Activated CD4-positive, alpha-beta T cell treated with anti-CD3 and anti-CD28 coated beads for 4 hours (primary cell): ENCODE data around the gene BCAP29.
"Not testable (repeated sequence)": the region's sequence is repeated elsewhere in the genome, so short reads cannot be mapped to it uniquely, and the experiment has no call there.

ENCODE experiments used
- DNase-seq, 2 donors: peaks; one replicate each; pipeline ENCODE4 v3.0.0-alpha.2; 2020

BCAP29 gene

DNA sequence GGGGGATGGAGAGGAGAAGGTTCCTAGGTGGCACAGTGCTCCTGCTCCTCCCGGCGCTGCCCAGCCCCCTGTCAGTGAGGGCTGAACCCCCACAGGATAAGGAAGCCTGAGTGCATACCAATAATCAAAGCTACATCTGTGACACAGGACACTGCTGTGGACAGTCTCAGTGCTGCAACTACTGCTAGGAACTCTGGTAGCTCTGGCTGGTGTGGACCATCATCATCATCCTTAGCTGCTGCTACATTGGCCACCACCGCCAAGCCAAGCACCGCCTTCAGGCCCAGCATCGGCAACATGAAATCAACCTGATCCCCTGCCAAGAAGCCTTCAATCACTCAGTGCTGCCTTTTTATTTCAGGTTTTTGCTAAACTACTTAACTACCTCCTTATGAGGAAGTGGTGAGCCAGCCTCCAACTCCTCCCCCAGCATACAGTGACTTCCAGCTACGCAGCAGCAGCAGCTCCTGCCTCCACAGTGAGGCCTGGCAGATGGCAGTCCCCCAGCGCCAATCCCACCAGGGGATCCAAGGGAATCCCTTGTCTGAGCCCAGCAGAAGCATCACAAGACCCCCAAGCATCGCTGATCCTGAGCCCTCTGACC lies 48.5 kb downstream of the BCAP29 start:
- no peak for DNase-seq

DNA sequence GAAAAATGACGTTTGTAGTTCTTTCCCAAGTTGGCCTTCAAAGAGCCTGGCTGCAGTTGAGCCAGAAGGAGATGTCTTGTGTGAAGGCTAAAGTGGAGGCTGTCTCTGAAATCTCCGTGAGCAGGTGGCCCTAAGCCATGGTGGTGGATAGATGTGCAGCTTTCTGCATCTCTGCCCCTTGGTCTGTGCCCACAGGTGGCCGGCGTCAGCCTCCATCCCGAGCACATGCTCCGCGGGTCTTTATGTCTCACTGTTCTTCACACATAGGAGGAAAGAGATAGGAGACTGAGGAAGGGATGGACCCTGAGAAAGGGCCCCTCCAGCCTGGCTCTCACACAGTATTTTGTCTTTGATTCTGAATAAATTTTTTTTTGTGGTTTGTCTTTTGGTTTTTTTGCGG lies 50.3 kb downstream of the BCAP29 start:
- DNase-seq: no peak

- DNase-seq: no peak
Measured at GRCh38 chr7:107631588-107632491, 51.8 kb downstream of the BCAP29 start.

DNA sequence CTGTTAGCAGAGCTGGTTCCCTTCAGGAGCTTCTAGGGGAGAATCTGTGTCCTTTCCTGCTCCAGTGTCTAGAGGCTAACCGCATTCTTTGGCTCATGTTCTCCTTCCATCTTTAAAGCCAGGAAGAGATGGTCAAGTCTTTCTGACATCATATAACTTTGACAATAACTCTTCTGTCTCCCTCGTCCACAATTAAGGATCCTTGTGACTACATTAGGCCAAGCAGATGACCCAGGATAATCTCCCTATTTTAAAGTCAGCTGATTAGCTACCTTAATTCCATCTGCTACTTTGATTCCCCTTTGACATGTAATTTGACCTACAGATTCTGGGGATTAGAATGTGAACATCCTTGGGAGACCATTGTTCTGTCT lies 52.4 kb downstream of the BCAP29 start:
- DNase-seq: no peak

GRCh38 chr7:107638594-107638993 lies 58.5 kb downstream of the BCAP29 start:
- no peak for DNase-seq

DNA sequence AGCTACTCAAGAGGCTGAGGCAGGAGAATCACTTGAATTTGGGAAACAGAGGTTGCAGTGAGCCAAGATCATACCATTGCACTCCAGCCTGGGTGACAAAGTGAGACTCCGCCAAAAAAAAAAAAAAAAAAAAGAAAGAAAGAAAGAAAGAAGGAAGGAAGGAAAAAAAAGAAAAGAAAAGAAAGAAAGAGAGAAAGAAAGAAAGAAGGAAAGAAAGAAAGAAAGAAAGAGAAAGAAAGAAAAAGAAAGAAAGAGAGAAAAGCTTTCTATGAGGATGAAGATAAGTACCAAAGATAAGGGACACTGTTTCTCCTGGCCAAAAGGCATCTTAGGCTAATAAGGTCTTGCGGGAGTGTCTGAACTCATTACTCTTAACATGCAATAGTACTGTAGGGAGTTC lies 59.0 kb downstream of the BCAP29 start:
- DNase-seq: not testable (repeated sequence)

GRCh38 chr7:107641676-107642075 lies 61.6 kb downstream of the BCAP29 start:
- DNase-seq: no peak

GRCh38 chr7:107642501-107642900 lies 62.5 kb downstream of the BCAP29 start:
- no peak for DNase-seq

DNA sequence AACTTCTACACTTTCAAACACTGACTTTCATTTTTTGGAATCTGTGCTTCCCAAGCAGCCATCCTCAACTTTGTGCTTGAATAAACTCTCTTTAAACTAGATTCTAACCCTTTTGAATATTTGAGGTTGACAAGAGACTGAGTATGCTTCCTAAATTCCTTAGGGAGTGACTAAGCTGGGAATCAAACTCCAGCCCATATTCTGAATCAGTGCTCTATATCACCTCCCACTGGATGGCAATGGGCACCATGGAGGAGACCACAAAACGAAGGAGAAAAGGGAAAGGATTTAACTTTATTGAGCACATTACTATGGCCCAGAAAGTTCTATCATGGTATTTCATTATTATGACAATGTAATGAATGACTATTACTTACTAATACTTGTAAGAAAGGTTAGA lies 63.4 kb downstream of the BCAP29 start:
- DNase-seq: no peak

DNA sequence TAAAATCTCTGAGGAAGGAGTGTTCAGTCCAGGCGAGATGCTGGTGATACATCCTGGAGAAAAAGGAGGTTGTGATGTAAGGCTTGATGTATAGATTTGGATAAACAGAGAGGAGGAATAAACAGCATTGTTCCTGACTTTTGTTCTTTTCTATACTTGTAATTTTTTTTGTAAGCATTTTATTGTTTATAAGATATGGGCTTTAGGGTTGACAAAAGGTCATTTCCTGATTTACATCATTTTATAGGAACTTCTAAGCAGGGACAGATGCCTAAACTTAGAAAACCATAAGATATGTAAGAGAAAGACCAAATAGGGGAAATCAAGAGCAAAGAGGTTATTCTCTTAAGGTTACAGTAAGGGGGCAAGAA lies 63.9 kb downstream of the BCAP29 start:
- DNase-seq: no peak

DNA sequence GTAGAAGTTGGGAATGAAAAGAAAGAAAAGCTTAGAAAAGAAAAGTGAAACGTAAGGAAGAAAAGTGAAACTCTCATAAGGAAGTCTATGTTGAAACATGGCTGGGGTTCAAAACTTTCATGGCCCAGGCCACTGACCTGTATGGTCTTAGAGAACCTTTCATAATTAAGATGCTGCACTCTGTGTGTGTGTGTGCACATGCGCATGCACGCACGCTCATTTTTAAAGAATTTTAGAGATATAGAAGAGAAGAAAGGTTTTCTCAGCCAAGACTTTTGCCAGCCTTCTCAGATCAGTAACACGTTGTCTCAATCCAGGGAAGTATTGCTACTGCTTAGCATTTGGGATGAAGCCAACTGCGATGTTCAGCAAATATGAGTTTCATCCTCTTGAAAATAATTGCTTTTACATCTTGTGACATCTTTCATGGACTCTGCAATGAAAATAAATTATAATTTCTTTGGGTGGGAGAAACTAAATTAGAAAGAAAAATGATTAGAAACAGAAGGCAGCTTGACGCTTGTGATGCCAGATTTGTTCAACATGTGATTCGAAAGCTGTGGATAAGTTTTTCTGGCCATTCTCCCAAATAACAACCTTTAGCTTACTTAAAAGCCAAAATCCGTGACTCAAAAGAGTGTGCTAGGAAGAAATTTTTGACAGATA lies 64.4 kb downstream of the BCAP29 start:
- DNase-seq: no peak

DNA sequence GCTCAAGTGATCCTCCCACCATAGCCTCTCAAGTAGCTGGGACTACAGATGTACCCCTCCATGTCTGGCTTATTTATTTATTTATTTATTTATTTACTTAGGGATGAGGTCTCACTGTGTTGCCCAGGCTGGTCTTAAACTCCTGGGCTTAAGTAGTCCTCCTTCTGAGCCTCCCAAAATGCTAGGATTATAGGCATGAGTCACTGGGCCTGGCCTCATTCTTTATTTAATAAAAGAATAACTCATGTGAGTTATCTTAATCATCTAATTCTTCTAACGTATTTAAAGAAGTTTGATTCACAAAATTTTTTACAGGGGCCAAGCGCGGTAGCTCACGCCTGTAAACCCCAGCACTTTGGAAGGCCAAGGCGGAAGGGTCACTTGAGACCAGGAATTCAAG lies 72.6 kb downstream of the BCAP29 start:
- DNase-seq: no peak

DNA sequence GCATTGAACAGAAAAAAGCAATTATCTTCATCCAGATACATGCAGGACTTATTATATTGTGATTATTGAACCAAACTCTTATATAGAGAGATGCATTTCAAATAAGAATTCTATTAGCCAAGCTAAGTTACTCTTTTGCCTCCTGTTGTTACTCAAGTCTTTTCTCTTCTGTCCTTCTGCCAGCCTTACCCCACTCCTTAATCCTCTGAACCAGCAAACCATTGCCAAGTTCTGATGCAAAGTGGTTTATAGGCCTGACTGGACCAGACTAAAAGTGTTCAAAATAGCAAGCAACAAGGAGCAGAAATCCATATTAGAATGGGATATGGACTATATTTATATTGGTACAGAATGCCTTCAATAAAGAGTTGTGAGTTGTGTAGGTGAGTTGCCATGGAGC lies 78.4 kb downstream of the BCAP29 start:
- DNase-seq: no peak

- peak; percentile 27 to 33 for DNase-seq
Measured at GRCh38 chr7:107659666-107660065, 79.6 kb downstream of the BCAP29 start.

DNA sequence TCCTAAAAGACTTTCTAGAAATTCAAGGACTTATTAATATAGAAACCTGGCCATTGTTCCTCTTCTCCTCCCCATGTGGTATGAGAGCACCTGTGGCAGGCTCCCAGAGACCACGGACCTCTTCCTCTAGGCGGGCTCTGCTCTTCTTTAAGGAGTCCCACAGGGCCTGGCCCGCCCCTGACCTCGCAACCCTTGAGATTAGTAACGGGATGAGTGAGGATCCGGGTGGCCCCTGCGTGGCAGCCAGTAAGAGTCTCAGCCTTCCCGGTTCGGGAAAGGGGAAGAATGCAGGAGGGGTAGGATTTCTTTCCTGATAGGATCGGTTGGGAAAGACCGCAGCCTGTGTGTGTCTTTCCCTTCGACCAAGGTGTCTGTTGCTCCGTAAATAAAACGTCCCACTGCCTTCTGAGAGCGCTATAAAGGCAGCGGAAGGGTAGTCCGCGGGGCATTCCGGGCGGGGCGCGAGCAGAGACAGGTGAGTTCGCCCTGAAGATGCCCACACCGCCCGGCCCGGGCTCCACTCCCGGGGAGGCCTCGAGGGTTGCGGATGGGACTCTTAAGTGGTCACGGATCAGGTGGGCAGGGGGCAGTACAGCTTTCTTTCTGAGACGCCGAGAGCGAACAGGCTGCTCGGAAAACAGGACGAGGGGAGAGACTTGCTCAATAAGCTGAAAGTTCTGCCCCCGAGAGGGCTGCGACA lies 80.5 kb downstream of the BCAP29 start, which contains the start of gene SLC26A4:
Gene SLC26A4 (plus strand): TSS at position 448 of the 700 bp plus-strand sequence. CDS start 814 bp downstream, outside the sequence.
- peak in 1 of 2 donors; percentile 5 for DNase-seq

- DNase-seq: peak; percentile 20 to 27
Measured at GRCh38 chr7:107661081-107661864, 81.2 kb downstream of the BCAP29 start.

- no peak for DNase-seq
Measured at GRCh38 chr7:107661865-107662379, 81.9 kb downstream of the BCAP29 start.

- DNase-seq: no peak
Measured at GRCh38 chr7:107663196-107663595, 83.2 kb downstream of the BCAP29 start.

DNA sequence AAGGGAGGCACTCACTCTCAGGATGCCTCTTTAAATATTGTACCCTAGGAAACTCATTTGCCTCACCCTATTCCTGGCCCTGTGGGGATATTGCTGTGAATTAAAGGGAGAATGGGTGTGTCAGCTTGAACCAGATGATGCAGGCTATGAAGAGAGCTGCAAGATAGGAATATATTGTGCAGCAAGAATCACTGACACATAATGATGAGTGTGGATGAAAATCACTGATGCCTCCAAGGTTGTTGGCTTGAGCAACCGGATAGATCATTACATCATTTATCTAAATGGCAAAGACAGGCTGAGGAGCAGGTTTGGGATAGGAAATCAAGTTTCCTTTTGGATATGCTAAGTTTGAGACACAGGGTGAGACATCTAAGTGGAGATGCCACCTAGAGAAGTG lies 86.7 kb downstream of the BCAP29 start:
- DNase-seq: no peak

GRCh38 chr7:107667341-107667740 lies 87.3 kb downstream of the BCAP29 start:
- no peak for DNase-seq

GRCh38 chr7:107668296-107668695 lies 88.2 kb downstream of the BCAP29 start:
- DNase-seq: no peak
